Measurements from ENCODE around the gene SMG6.

- TF ChIP-seq CTCF (IDR thresholded peaks at IDR 0.05) (peak; percentile 28 to 67 (median 60)), POLR2A (IDR thresholded peaks at IDR 0.05) (no peak)
Measured at GRCh38 chr17:2282297-2282873, 21.2 kb downstream of the SMG6 start.

All from esophagus squamous epithelium (tissue), 4 donors.